Subcutaneous adipose tissue (tissue), 4 donors: ENCODE data around the gene THEMIS. TPM values are rescaled to one million over a fixed set of nuclear protein-coding genes. Genes with fewer than 3 reads are reported as not detected.

ENCODE experiments used
- total RNA-seq, 4 donors: library from RNA; depleted of rRNA; stranded (reverse); fragments of >200 nt; gene quantifications; one replicate each; pipeline ENCODE4 v1.1.0, GENCODE V29; 2016
- TF ChIP-seq, protein P1 (sequence below): fragments of 450-650 bp; IDR thresholded peaks from one replicate; pipeline ENCODE4 v1.5.1; 2016; ENCODE audit warnings: low read depth, mild to moderate bottlenecking, control low read depth, antibody characterized with exemption, moderate library complexity

Gene THEMIS
- total RNA-seq, 4 donors from 2014 or later = 0.19 to 1.2 (median 1.0) TPM

DNA sequence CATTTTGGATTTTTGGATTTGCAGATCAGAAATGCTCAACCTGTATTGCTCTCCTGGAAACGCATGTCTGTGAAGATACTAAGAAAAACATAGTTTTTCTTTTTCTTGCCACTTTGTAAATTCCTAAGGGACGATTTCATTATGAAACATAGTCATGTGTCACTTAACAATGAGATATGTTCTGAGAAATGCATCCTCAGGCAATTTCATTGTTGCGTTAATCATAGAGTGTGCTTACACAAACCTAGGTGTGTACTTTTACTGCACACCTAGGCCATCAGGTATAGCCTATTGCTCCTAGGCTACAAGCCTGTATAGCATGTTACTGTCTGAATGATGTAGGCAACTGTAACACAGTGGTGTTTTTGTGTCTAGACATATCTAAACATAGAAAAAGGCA lies 13.4 kb upstream of the THEMIS start:
- TF ChIP-seq, protein P1, sequence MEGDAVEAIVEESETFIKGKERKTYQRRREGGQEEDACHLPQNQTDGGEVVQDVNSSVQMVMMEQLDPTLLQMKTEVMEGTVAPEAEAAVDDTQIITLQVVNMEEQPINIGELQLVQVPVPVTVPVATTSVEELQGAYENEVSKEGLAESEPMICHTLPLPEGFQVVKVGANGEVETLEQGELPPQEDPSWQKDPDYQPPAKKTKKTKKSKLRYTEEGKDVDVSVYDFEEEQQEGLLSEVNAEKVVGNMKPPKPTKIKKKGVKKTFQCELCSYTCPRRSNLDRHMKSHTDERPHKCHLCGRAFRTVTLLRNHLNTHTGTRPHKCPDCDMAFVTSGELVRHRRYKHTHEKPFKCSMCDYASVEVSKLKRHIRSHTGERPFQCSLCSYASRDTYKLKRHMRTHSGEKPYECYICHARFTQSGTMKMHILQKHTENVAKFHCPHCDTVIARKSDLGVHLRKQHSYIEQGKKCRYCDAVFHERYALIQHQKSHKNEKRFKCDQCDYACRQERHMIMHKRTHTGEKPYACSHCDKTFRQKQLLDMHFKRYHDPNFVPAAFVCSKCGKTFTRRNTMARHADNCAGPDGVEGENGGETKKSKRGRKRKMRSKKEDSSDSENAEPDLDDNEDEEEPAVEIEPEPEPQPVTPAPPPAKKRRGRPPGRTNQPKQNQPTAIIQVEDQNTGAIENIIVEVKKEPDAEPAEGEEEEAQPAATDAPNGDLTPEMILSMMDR = no peak

DNA sequence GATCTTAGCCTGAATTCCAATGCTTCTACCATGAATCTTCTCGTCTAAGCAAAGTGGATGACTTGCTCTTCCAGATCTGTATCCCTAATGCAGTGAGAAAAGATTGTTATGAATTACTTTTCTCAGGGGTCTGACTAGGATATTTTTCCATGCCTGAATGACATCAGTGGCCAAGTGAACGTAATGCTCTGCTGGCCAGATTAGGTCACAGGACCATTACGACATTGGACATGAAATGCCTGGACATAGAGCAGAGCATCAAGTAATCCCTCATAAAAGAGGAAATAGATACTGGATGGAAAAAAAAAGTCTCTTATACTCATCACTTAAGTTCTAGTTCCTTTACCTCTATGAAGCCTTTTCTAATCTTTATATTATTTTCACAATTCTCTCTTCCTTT lies 12.1 kb upstream of the THEMIS start:
- TF ChIP-seq, protein P1 = no peak

DNA sequence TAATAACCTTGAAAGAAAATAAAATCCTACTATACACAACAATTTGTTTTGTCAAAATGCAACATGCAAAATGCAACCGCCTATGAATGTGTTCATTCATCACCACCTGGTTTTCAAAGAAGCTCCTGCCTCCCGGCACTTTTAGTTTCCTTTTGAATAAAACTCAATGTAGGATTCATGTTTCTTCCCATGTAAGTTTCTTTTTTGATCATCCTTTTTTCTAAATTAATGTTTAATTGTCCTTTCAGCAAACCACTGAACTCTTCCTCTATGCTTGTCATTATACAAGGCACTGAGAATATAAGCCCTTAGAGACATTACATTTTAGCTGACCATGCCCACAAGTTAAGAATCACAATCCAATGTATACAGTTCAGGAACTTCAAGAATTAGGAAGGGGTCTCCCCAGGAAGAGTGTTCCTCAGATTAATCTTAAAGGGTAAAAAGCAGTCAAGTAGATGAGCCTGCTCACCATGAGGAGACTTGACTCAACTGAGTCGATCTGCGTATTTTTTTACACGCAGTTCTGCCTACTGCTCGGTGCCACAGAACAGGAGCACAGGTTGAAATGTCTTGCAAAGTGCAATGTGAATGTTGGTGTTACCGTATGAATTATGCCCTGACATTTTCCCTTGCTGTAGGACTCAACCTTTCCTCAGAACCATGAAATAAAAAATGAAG lies 7.2 kb upstream of the THEMIS start:
- TF ChIP-seq, protein P1 = no peak

DNA sequence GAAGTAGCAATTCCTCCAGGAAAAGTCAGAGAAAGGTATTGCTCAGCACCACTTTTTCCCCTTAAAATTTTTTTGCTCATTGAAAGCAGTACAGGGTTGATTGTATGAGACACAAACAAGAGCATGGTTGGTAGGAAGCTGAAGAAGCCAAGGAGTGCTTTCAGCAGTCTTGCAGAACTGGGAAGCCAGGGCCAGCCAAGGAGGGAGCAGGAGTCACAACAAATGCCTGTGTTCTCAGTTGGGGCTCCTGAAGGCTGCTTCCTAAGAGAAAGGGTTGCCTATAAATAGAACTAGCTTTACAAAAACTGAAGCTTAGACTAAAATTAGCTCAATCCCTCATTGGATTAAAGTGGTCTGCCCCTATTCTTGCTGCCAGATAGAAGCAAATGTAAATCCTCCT lies 3.3 kb upstream of the THEMIS start:
- TF ChIP-seq, protein P1 = no peak

DNA sequence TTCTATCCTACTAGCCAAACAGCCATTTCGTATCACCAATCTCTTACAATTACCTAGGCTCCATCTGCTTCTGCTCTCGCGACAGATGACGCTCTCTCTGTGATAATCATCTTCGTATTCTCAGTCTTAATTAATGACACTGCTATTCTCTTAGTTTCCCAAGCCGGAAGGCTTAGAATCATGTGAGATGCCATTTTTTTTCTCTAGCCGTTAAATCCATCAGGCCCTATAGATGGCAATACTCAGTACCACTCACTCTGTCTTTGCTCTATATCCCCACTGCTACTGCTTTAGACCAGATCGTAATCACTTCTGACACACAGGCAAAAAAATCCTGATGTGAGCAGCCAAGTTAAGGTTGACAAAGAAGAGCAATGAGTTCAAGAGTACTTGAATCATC lies 2.1 kb upstream of the THEMIS start:
- TF ChIP-seq, protein P1 = no peak

DNA sequence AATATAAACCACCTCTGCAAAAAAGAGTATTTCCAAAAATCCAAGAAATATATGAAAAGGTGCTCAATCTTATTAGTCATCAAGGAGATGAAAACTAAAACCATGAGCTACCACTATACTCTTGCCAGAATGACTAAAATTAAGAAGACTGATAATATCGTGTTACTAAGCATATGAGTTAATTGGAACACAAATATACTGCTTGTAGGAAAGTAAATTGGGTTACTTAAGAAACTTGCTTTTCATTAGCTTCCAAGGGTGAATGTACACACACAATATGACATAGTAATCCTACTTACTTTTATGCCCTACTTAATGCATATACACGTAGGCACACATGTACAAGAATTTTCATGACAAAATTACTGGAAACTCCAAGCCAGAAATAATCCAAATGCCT lies 3.4 kb downstream of the THEMIS start:
- TF ChIP-seq, protein P1 = no peak

DNA sequence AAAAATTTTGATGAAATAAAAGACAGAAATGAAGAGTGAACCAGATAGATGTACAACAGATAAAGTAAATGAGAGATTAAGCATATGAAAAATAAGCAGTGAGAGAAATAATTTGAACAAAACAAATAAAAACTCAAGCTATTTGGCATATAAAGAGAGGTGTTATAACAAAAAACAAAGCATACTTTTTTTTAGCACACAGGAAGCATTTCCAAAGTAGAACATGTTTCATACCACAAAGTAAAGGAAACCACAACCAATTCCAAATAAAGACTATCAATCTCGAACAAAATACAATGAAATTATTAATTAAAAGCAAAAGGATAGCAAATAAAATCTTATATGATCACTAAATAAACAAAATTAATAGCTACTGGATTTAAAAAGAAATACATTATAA lies 6.8 kb downstream of the THEMIS start:
- TF ChIP-seq, protein P1 = no peak
